IPS-NIHi11 (cell line): ENCODE results near the gene UFSP2.

Experiments
- DNase-seq: peaks from one replicate; pipeline ENCODE4 v3.0.0; 2012; ENCODE audit warnings: mixed read lengths, low spot score

UFSP2 gene

GRCh38 chr4:185426960-185427688 is 1.4 kb upstream of the UFSP2 start:
- no peak for DNase-seq

DNA sequence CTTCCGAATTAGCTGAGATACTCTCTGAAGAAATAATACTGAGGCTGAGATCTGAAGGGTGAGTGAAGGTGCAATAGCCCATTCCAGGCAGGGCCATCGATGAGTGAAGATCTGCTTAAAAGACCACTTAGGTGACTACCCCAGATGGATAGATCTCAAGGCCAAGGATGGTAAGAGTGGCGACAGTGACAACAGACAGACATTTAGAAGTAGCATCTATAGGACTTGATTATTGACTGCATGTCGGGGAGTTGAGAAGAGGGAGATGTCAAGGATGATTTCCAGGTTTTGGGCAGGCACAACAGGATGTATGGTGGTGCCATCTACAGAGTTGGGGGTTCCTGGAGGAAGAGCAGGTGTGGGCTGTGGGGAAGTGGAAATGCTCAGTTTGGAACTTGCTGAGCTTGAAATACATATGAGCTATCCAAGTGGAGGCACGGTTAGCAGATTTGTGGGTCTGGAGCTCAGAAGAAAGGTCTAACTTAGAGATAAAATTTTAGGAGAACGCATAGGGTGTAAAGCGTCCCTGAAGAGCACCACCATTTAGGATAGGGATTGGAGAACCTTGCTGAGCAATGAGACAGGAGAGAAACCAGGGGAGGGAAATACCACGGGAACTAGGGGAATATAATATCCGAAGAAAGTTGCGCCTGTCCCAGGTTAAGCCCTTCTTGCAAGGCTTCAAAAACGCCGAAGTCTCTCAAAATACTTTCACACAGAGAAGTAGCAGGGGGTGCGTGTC is 688 bp downstream of the UFSP2 start:
- no peak for DNase-seq

- no peak for DNase-seq
Measured at GRCh38 chr4:185421366-185422124, 4.2 kb downstream of the UFSP2 start.

GRCh38 chr4:185416955-185417354 is 8.8 kb downstream of the UFSP2 start:
- DNase-seq = no peak

DNA sequence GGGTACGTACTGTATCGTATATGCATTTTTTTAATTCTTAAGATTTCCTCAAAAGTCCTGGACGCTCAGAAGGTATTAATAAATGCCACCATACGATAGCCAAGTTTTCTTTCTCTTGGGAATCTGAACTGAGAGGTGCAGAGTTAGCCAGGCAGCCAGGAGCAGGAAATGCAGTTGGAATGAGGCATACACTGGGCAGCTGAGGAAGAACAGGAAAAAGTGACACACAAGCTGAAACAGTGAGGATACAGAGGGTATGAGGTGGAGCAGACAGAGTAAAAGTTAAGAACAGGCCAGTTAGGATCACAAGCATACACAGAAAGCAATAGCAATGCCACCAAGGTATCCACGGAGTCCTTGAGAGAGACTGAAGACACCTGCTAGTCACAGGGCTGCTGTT is 13.4 kb downstream of the UFSP2 start:
- DNase-seq = no peak

DNA sequence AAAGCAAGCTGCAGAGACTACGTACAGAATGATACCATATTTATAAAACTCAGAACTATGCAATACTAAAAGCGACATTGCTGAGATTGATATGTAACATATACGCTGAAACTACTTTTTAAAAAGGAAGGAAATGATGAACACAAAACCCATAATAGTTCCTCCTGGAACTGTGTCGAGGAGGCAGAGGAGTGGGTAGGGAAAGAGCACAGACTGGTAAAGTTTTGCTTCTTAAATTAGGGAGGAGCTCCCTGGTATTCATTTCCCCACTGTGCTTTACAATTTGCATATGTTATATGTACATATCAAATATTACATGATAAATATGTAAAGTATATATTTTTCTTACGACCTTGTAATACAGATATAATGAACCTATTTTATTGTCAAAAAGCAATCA is 13.9 kb downstream of the UFSP2 start:
- DNase-seq = no peak

DNA sequence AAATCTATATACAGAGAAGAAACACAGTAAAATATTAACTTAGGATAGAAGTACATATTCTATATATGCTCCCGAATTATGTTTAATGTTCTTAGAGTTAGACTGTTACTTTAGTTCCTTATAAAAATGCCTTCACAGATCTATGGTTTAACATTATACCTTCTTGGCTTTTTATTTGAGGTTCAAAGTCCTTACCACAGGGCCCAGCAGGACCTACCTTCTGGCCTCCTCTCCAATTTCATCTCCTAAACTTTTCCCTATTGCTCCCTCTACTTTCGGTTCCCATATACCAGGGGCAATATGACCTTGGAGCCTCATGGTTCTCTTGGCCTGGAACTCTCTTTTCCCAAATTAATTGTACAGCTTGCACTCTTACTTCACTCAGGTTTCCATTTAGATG is 17.3 kb downstream of the UFSP2 start:
- no peak for DNase-seq

- no peak for DNase-seq
Measured at GRCh38 chr4:185405296-185405999, 20.3 kb downstream of the UFSP2 start.

DNA sequence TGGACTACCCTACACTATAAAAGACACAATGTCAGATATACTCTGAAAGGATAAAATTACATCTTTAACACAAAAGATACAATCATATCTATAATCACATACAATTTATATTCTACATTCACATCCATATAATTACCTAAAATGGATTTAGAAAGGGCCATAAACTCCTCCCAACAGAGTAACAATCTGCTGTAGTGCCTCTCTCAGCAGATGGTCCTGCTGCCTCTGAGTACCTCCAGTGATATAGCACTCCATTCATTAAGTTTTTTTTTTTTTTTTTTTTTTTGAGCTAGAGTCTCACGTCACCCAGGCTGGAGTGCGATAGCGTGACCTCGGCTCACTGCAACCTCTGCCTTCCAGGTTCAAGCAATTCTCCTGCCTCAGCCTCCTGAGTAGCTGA is 21.7 kb downstream of the UFSP2 start:
- no peak for DNase-seq

- DNase-seq = no peak
Measured at GRCh38 chr4:185399466-185399865, 26.3 kb downstream of the UFSP2 start.

GRCh38 chr4:185398618-185399017 is 27.1 kb downstream of the UFSP2 start:
- no peak for DNase-seq

DNA sequence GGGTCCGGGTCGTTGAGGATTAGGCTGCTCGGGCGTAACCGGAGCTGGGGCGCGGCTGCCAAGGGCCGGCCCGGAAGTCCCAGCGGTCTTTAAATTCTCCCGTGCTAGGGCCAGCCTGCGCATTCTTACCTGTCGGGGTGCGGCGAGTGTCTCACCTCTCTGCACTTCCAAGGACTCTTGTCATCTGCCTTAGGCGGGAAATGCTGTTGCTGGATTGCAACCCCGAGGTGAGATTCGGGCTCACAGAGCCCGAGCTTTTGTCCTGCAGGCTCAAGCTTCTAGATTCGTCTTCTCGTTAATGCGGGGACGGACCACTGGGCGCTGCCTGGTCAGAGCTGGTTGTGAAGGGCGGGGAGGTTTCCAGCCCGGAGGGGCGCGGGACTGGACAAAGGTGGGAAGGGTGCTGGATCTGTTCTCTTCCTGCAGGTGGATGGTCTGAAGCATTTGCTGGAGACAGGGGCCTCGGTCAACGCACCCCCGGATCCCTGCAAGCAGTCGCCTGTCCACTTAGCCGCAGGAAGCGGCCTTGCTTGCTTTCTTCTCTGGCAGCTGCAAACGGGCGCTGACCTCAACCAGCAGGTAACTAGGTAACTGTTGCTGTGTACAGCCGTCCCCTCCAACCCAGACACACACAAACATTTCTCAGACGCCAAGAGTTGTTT is 28.9 kb downstream of the UFSP2 start, which contains the start of gene ANKRD37:
Gene ANKRD37 (plus strand): TSS at position 118 of the 662 bp plus-strand sequence. CDS start 83 bp downstream, at position 201.
- peak; percentile 42 for DNase-seq

GRCh38 chr4:185395956-185396723 is 29.6 kb downstream of the UFSP2 start:
- DNase-seq = peak; percentile 97

GRCh38 chr4:185395238-185395955 is 30.4 kb downstream of the UFSP2 start, which contains the start of gene LRP2BP:
LRP2BP (minus strand) TSS chr4:185395924; CDS start chr4:185378186, 17,738 bp downstream.
- DNase-seq = no peak

DNA sequence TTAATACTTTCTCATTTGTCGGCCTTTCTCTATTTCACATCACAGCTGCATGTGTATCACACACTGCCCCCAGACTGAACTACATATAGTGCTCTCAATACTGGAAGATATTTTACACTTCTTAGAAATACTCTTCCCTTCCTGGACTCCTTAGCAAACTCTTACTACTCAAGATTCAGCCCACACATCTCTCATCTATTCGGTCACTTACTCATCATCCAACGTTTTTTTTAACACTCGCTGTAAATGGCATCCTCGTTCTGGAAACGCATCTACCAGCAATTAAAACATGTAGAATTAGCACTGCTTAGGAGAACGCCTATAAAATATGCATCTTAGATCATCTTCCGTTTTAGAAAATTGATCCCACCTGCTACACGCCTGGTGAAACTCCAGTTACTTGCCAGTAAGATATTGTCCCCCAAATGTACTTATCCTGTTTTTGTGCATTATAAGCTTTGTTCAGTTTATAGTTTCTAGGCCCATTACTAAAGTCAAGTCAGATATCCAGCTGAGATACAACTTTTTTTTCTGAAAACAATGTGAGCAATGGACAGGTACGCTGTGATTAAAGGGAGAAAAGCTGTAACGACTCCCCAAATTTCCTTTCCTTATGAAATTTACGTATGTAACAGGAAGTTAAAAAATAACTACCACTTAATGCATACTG is 31.1 kb downstream of the UFSP2 start:
- no peak for DNase-seq

DNA sequence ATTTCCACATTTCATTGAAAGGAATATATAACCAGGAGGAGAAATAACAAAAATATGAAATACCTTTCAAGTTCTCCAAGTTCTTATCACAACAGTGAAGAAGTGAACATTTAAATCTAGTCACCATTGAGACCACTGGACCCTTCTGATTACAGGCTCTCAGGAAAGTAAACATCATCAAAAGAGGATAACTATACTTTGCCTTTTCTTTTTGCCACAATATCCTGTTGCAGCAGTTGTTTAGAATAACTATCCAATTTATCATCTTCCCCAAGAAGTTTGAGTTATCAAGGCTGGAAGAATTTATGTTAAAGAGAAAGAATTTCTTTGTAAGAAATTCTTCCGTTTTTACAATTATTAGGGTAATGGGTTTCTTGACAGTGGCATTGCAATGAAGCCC is 33.6 kb downstream of the UFSP2 start:
- no peak for DNase-seq

- no peak for DNase-seq
Measured at GRCh38 chr4:185390941-185391340, 34.8 kb downstream of the UFSP2 start.

DNA sequence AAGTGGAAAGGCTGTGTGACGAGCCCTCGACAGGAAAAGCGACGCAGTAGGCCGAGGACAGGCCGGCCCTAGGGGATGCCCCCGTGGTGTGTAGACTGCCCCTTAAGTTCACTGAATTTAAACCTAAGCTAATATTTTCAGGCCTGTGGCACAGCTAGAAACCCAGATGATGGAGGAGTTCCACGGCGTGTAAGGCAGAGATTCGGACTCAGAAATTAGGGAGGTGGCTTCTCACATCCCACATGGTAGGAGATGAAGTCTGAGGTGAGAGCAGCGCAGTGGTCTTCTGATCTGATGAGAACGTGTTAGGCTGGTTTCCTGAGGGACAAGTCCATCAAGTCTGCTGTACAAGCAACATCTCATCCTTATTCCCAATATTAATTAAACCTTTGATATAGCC is 37.8 kb downstream of the UFSP2 start:
- no peak for DNase-seq

DNA sequence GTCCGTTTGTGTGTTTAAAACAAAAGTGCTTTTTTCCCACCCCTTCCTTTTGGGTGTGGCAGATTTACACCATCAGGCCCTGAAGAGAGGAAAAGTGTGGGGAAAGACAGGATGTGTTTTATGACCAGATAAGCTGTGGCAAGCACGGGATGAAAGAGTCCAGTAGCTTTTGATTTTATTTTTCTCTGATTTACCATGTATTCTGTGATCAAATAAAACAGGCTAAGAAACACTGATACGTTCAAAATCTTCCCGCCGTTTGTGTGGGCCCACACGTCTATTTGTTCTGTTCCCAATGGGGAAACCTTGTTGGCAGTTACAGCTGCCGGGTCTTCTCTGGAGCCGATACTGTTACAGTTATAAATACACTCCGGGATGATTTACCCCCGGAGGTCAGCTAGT is 40.8 kb downstream of the UFSP2 start:
- DNase-seq = no peak
